HPDE6-E6E7 (cell line): Measurements from ENCODE around the gene LOXL4.

Source experiments
- DNase-seq: peaks from one replicate; pipeline ENCODE4 v3.0.0; 2011; ENCODE audit warnings: missing footprints; ENCODE audit errors: extremely low spot score

Gene LOXL4

GRCh38 chr10:98264378-98265065, 3.5 kb downstream of the LOXL4 start:
- DNase-seq, result no peak

- DNase-seq, result no peak
Observed at GRCh38 chr10:98263088-98263487, 4.9 kb downstream of the LOXL4 start.

GRCh38 chr10:98262571-98262970, 5.4 kb downstream of the LOXL4 start:
- peak; percentile 36 for DNase-seq

- DNase-seq, result no peak
Observed at GRCh38 chr10:98261436-98262277, 6.3 kb downstream of the LOXL4 start.

- no peak for DNase-seq
Observed at GRCh38 chr10:98260752-98261151, 7.2 kb downstream of the LOXL4 start.

GRCh38 chr10:98260350-98260749, 7.6 kb downstream of the LOXL4 start:
- no peak for DNase-seq

GRCh38 chr10:98259606-98260315, 8.2 kb downstream of the LOXL4 start:
- DNase-seq, result no peak

GRCh38 chr10:98258683-98259454, 9.1 kb downstream of the LOXL4 start:
- no peak for DNase-seq

GRCh38 chr10:98257961-98258360, 10.0 kb downstream of the LOXL4 start:
- DNase-seq, result no peak

- no peak for DNase-seq
Observed at GRCh38 chr10:98257198-98257597, 10.8 kb downstream of the LOXL4 start.

GRCh38 chr10:98256692-98257091, 11.3 kb downstream of the LOXL4 start:
- DNase-seq, result no peak

- DNase-seq, result no peak
Observed at GRCh38 chr10:98255146-98255877, 12.7 kb downstream of the LOXL4 start.

- no peak for DNase-seq
Observed at GRCh38 chr10:98254234-98254974, 13.6 kb downstream of the LOXL4 start.

- no peak for DNase-seq
Observed at GRCh38 chr10:98253499-98253898, 14.5 kb downstream of the LOXL4 start.

- no peak for DNase-seq
Observed at GRCh38 chr10:98252464-98252863, 15.5 kb downstream of the LOXL4 start.

- no peak for DNase-seq
Observed at GRCh38 chr10:98251399-98251798, 16.6 kb downstream of the LOXL4 start.

- no peak for DNase-seq
Observed at GRCh38 chr10:98249134-98249533, 18.9 kb downstream of the LOXL4 start.

- no peak for DNase-seq
Observed at GRCh38 chr10:98248018-98248417, 20.0 kb downstream of the LOXL4 start.

GRCh38 chr10:98246911-98247805, 20.8 kb downstream of the LOXL4 start:
- no peak for DNase-seq
